A549 (cell line): Measurements from ENCODE around the gene ZNF225.

ENCODE experiments used
- EHMT2 ChIP-seq: fragments of 200-600 bp; sonication (generic); IDR thresholded peaks from 2 replicates; pipeline ENCODE4 v1.6.1; 2016; ENCODE audit warnings: antibody characterized with exemption, low read depth, mild to moderate bottlenecking, moderate library complexity
- EP300 ChIP-seq, 2 experiments: fragments of >200 bp; sonication (Bioruptor Twin); formaldehyde crosslinking; IDR thresholded peaks; 2 replicates in 1 of 2; 3 replicates in 1 of 2; pipeline ENCODE4 v1.6.1; 2016 to 2017
- TF ChIP-seq, protein P1 (sequence below): fragments of >200 bp; sonication (Bioruptor Twin); formaldehyde crosslinking; IDR thresholded peaks from 3 replicates; pipeline ENCODE4 v1.5.1; 2016
- TF ChIP-seq, protein P2 (sequence below): fragments of 150-350 bp; IDR thresholded peaks from 2 replicates; pipeline ENCODE4 v1.6.1; 2014; ENCODE audit warnings: low read depth, mild to moderate bottlenecking, low read length

DNA sequence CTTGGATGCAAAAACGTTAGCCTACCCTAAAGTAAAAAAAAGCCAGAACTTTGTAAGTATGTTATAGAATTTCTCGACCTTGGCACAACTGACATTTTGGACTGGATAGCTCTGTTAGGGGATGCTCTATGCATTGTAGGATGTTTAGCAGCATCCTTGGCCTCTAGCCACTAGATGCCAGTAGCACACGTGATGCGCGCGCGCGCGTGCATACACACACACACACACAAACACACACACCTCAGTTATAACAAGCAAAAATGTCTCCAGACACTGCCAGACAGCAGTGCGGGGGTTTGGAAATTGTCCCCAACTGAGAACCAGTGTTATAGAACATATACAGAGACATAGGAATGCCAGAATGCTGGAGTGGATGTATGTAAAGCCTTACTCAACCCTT is 68.9 kb downstream of the ZNF225 start:
- TF ChIP-seq EHMT2 (no peak), EP300 (IDR thresholded peaks at IDR 0.05) (no peak)
- TF ChIP-seq, protein P1, sequence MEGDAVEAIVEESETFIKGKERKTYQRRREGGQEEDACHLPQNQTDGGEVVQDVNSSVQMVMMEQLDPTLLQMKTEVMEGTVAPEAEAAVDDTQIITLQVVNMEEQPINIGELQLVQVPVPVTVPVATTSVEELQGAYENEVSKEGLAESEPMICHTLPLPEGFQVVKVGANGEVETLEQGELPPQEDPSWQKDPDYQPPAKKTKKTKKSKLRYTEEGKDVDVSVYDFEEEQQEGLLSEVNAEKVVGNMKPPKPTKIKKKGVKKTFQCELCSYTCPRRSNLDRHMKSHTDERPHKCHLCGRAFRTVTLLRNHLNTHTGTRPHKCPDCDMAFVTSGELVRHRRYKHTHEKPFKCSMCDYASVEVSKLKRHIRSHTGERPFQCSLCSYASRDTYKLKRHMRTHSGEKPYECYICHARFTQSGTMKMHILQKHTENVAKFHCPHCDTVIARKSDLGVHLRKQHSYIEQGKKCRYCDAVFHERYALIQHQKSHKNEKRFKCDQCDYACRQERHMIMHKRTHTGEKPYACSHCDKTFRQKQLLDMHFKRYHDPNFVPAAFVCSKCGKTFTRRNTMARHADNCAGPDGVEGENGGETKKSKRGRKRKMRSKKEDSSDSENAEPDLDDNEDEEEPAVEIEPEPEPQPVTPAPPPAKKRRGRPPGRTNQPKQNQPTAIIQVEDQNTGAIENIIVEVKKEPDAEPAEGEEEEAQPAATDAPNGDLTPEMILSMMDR = no peak
- TF ChIP-seq, protein P2, sequence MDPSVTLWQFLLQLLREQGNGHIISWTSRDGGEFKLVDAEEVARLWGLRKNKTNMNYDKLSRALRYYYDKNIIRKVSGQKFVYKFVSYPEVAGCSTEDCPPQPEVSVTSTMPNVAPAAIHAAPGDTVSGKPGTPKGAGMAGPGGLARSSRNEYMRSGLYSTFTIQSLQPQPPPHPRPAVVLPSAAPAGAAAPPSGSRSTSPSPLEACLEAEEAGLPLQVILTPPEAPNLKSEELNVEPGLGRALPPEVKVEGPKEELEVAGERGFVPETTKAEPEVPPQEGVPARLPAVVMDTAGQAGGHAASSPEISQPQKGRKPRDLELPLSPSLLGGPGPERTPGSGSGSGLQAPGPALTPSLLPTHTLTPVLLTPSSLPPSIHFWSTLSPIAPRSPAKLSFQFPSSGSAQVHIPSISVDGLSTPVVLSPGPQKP = no peak
